ENCODE data around the gene JPT1. TPM values are rescaled to one million over a fixed set of nuclear protein-coding genes. Genes with fewer than 3 reads are reported as not detected.

JPT1 gene
- total RNA-seq, 1 experiment from 2014 or later = 341 TPM

DNA sequence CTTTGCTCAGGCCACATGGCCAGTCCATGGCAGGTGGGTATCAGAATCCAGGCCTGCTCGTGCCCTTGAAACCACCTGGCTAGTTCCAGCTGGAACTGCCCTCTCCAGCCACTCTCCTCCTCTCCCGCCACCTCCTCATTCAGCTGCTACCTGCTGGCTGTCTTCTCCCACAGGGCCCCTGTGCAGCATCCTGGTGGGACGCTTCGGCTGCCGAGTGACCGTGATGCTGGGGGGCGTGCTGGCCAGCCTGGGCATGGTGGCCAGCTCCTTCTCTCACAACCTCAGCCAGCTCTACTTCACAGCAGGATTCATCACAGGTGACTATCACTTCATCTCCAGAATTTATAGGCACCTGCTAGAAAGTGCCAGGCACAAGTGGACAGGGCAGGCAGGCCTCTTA lies 56.4 kb downstream of the JPT1 start:
- Mint-ChIP-seq H3K27ac (no peak overlapping the region), H3K4me1 (peaks cover 12% of the 10 kb centered on the region), H3K4me3 (no peak overlapping the region), H3K27me3 (ENCODE audit: low read depth) (no peaks in the 10 kb centered on the region), H3K9me3 (no peaks in the 10 kb centered on the region), H3K36me3 (peaks cover 27% of the 10 kb centered on the region)
- POLR2A ChIA-PET = no interaction called here
- ATAC-seq (no peak), DNase-seq (ENCODE audit: low spot score) (no peak)
- CTCF ChIA-PET = interaction anchor here (1.7 kb wide), 1 partner anchor 16 kb away, joined by 5 read pairs; no protein-coding TSS in a partner anchor
- TF ChIP-seq SOX15 (CRISPR knock-in tag; IDR thresholded peaks at IDR 0.05) = no peak
- TF ChIP-seq ZNF671 (CRISPR knock-in tag; IDR thresholded peaks at IDR 0.05) = no peak
- TF ChIP-seq, protein P1, sequence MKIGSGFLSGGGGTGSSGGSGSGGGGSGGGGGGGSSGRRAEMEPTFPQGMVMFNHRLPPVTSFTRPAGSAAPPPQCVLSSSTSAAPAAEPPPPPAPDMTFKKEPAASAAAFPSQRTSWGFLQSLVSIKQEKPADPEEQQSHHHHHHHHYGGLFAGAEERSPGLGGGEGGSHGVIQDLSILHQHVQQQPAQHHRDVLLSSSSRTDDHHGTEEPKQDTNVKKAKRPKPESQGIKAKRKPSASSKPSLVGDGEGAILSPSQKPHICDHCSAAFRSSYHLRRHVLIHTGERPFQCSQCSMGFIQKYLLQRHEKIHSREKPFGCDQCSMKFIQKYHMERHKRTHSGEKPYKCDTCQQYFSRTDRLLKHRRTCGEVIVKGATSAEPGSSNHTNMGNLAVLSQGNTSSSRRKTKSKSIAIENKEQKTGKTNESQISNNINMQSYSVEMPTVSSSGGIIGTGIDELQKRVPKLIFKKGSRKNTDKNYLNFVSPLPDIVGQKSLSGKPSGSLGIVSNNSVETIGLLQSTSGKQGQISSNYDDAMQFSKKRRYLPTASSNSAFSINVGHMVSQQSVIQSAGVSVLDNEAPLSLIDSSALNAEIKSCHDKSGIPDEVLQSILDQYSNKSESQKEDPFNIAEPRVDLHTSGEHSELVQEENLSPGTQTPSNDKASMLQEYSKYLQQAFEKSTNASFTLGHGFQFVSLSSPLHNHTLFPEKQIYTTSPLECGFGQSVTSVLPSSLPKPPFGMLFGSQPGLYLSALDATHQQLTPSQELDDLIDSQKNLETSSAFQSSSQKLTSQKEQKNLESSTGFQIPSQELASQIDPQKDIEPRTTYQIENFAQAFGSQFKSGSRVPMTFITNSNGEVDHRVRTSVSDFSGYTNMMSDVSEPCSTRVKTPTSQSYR (CRISPR knock-in tag; IDR thresholded peaks at IDR 0.05) = no peak
- TF ChIP-seq CBFB (CRISPR knock-in tag; IDR thresholded peaks at IDR 0.05; ENCODE audit: low read depth) = no peak
- TF ChIP-seq TEAD1 (CRISPR knock-in tag; IDR thresholded peaks at IDR 0.05) = no peak
- TF ChIP-seq TP53 (CRISPR knock-in tag; IDR thresholded peaks at IDR 0.05) = no peak
- TF ChIP-seq, protein P2, sequence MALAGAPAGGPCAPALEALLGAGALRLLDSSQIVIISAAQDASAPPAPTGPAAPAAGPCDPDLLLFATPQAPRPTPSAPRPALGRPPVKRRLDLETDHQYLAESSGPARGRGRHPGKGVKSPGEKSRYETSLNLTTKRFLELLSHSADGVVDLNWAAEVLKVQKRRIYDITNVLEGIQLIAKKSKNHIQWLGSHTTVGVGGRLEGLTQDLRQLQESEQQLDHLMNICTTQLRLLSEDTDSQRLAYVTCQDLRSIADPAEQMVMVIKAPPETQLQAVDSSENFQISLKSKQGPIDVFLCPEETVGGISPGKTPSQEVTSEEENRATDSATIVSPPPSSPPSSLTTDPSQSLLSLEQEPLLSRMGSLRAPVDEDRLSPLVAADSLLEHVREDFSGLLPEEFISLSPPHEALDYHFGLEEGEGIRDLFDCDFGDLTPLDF (CRISPR knock-in tag; IDR thresholded peaks at IDR 0.05) = no peak
- no peak for TF ChIP-seq ZNF423 (CRISPR knock-in tag; IDR thresholded peaks at IDR 0.05)
- TF ChIP-seq KAT7 (CRISPR knock-in tag; IDR thresholded peaks at IDR 0.05; ENCODE audit: borderline replicate concordance) = no peak
- no peak for TF ChIP-seq IRF2 (CRISPR knock-in tag; IDR thresholded peaks at IDR 0.05; ENCODE audit: borderline replicate concordance, low read depth)
- TF ChIP-seq, protein P3, sequence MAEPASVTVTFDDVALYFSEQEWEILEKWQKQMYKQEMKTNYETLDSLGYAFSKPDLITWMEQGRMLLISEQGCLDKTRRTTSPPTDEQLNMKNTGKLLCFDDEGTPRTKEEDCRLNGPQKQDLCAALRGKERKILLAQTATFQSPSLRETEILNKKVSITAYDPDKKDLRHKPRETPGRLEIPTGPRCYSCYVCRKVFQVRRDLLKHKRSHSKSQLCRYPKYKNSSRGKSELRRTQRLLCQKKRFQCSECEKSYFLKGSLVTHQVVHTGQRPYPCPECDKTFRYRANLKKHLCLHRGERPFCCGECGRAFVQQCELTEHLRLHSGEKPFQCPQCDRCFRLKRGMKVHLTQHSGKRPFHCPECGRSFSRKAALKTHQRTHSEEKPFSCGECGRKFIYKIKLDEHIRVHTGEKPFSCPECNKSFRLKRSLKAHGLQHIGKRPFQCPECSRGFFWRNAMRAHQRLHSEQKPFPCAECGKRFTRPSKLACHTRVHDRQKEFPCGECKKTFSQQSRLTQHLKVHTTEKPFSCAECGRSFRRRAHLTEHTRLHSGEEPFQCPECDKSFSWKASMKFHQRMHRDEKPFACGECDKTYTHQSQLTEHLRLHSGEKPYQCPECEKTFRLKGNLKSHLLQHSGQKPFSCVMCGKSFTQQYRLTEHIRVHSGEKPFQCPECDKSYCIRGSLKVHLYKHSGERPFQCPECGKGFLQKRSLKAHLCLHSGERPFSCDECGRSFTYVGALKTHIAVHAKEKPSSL (CRISPR knock-in tag; conservative IDR thresholded peaks at IDR 0.05) = no peak
- no peak for TF ChIP-seq FOXP1 (CRISPR knock-in tag; IDR thresholded peaks at IDR 0.05; ENCODE audit: borderline replicate concordance)
- no peak for TF ChIP-seq JUN (CRISPR knock-in tag; IDR thresholded peaks at IDR 0.05)
- TF ChIP-seq RELA (CRISPR knock-in tag; IDR thresholded peaks at IDR 0.05; ENCODE audit: borderline replicate concordance) = no peak
- TF ChIP-seq ZNF232 (CRISPR knock-in tag; IDR thresholded peaks at IDR 0.05) = no peak

DNA sequence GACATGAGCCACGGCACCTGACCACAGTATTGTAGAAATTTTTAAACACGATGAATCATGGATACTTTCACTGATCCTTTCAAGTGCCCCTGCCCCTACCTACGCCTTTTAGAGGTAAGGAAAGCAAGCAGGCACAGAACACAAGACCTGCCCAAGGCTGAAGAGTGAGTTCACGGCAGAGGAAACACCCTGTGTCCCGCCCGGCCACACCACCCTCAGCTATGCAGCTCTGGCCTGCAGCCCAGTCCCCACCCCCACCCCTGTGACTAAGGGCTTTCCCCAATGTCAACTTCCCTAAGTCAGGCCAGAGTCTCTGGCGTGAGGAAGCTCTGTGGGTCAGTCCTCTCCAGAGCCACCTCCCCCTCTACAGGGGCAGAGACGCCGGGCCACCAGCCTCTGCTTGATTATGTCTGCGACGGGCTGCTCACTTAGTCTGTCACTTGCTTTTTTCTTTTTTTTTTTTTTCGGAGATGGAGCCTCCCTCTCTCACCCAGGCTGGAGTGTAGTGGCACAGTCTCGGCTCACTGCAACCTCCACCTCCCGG lies 58.2 kb downstream of the JPT1 start:
- no peak for DNase-seq (ENCODE audit: low spot score)
- H3K36me3 Mint-ChIP-seq = peaks cover 27% of the 10 kb centered on the region
- CTCF ChIA-PET = interaction anchor here (0.6 to 4.1 kb wide), 6 partner anchors 8 to 143 kb away, joined by 3 to 18 read pairs (median 6); partner anchors contain the start of gene SLC16A5

More for the DNA sequence above, 58.2 kb downstream of the JPT1 start:
- POLR2A ChIA-PET = interaction anchor here (0.6 to 1.5 kb wide), 3 partner anchors 9 to 280 kb away, joined by 3 to 4 read pairs (median 3); partner anchors contain the start of gene ARMC7
- Mint-ChIP-seq H3K27me3 (ENCODE audit: low read depth) (no peaks in the 10 kb centered on the region), H3K27ac (peak overlapping the region; percentile 84), H3K9me3 (no peaks in the 10 kb centered on the region), H3K4me3 (no peak overlapping the region), H3K4me1 (peaks cover 21% of the 10 kb centered on the region)
- TF ChIP-seq, protein P4, sequence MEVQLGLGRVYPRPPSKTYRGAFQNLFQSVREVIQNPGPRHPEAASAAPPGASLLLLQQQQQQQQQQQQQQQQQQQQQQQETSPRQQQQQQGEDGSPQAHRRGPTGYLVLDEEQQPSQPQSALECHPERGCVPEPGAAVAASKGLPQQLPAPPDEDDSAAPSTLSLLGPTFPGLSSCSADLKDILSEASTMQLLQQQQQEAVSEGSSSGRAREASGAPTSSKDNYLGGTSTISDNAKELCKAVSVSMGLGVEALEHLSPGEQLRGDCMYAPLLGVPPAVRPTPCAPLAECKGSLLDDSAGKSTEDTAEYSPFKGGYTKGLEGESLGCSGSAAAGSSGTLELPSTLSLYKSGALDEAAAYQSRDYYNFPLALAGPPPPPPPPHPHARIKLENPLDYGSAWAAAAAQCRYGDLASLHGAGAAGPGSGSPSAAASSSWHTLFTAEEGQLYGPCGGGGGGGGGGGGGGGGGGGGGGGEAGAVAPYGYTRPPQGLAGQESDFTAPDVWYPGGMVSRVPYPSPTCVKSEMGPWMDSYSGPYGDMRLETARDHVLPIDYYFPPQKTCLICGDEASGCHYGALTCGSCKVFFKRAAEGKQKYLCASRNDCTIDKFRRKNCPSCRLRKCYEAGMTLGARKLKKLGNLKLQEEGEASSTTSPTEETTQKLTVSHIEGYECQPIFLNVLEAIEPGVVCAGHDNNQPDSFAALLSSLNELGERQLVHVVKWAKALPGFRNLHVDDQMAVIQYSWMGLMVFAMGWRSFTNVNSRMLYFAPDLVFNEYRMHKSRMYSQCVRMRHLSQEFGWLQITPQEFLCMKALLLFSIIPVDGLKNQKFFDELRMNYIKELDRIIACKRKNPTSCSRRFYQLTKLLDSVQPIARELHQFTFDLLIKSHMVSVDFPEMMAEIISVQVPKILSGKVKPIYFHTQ (CRISPR knock-in tag; IDR thresholded peaks at IDR 0.05) = no peak
- peak; percentile 53; the same call in 1 of the 2 replicates for TF ChIP-seq GABPB1 (CRISPR knock-in tag; IDR thresholded peaks at IDR 0.05)
- TF ChIP-seq, protein P5, sequence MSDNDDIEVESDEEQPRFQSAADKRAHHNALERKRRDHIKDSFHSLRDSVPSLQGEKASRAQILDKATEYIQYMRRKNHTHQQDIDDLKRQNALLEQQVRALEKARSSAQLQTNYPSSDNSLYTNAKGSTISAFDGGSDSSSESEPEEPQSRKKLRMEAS (CRISPR knock-in tag; IDR thresholded peaks at IDR 0.05) = no peak
- peak; percentile 19 for ATAC-seq
